HepG2 (cell line): ENCODE results near the gene CCDC85C. TPM values are rescaled to one million over a fixed set of nuclear protein-coding genes. Genes with fewer than 3 reads are reported as not detected.

ENCODE experiments used
- ATF6 ChIP-seq: sonication (generic); formaldehyde crosslinking; conservative IDR thresholded peaks from 2 replicates; pipeline ENCODE4 v1.4.0; 2020; ENCODE audit warnings: missing genetic modification reagents
- ATRX ChIP-seq: sonication (generic); formaldehyde crosslinking; IDR thresholded peaks from 2 replicates; pipeline ENCODE4 v1.4.0; 2020; ENCODE audit warnings: missing genetic modification reagents, borderline replicate concordance
- CEBPB ChIP-seq: IDR thresholded peaks from 2 replicates; pipeline ENCODE4 v1.6.1; 2011; ENCODE audit warnings: low read depth, low read length, improper control_type of control experiment, borderline replicate concordance
- E2F5 ChIP-seq: sonication (generic); formaldehyde crosslinking; conservative IDR thresholded peaks from 2 replicates; pipeline ENCODE4 v1.4.0; 2020; ENCODE audit warnings: missing genetic modification reagents
- FOXK1 ChIP-seq: sonication (generic); formaldehyde crosslinking; IDR thresholded peaks from 2 replicates; pipeline ENCODE4 v1.4.0; 2020; ENCODE audit warnings: low read depth, missing genetic modification reagents, borderline replicate concordance
- MAFK ChIP-seq, 2 experiments: IDR thresholded peaks in 1 of 2; conservative IDR thresholded peaks in 1 of 2; 2 replicates each; pipeline ENCODE4 v1.6.1; 2011; ENCODE audit warnings: improper control_type of control experiment in 2 of 2, low read length in 2 of 2
- MIXL1 ChIP-seq: IDR thresholded peaks from 2 replicates; pipeline ENCODE4 v1.6.1; 2016
- MTA3 ChIP-seq: sonication (generic); formaldehyde crosslinking; IDR thresholded peaks from 2 replicates; pipeline ENCODE4 v1.4.0; 2020; ENCODE audit warnings: missing genetic modification reagents
- POLR2AphosphoS5 ChIP-seq: IDR thresholded peaks from 2 replicates; pipeline ENCODE4 v1.6.1; 2012; ENCODE audit warnings: low read depth, low read length
- POLR2G ChIP-seq: fragments of 200-400 bp; formaldehyde crosslinking; IDR thresholded peaks from 2 replicates; pipeline ENCODE4 v1.6.1; 2018; ENCODE audit warnings: mild to moderate bottlenecking, low read depth, low read length, moderate library complexity
- REST ChIP-seq, 2 experiments: IDR thresholded peaks; 2 replicates each; pipeline ENCODE4 v1.6.1; 2011 to 2012; ENCODE audit warnings: low read length in 2 of 2, borderline replicate concordance in 1 of 2, low read depth in 1 of 2, mild to moderate bottlenecking in 1 of 2, moderate library complexity in 1 of 2
- SETDB1 ChIP-seq: sonication (generic); formaldehyde crosslinking; IDR thresholded peaks from 2 replicates; pipeline ENCODE4 v1.5.1; 2020; ENCODE audit warnings: missing genetic modification reagents, mild to moderate bottlenecking, borderline replicate concordance
- SOX13 ChIP-seq, 3 experiments: fragments of 450-650 bp in 1 of 3; sonication (generic) in 1 of 3; formaldehyde crosslinking in 1 of 3; IDR thresholded peaks in 2 of 3; conservative IDR thresholded peaks in 1 of 3; 2 replicates each; pipeline versions ENCODE4 v1.5.0 to v1.6.1; 2016 to 2020; ENCODE audit warnings: antibody characterized with exemption in 1 of 3, mild to moderate bottlenecking in 1 of 3, missing compliant biosample characterization in 1 of 3, missing genetic modification reagents in 1 of 3, moderate library complexity in 1 of 3
- ZNF280D ChIP-seq: sonication (generic); formaldehyde crosslinking; IDR thresholded peaks from 2 replicates; pipeline ENCODE4 v1.5.1; 2020; ENCODE audit warnings: mild to moderate bottlenecking, missing genetic modification reagents
- ZNF709 ChIP-seq: sonication (generic); formaldehyde crosslinking; IDR thresholded peaks from 2 replicates; pipeline ENCODE4 v1.5.0; 2020; ENCODE audit warnings: mild to moderate bottlenecking, missing genetic modification reagents
- ZNF761 ChIP-seq: sonication (generic); formaldehyde crosslinking; conservative IDR thresholded peaks from 2 replicates; pipeline ENCODE4 v1.4.0; 2020; ENCODE audit warnings: mild to moderate bottlenecking, missing genetic modification reagents
- polyA plus RNA-seq, 8 experiments: library from polyadenylated mRNA; depleted of rRNA in 3 of 8; stranded (reverse) in 7 of 8; unstranded in 1 of 8; fragments of >200 nt; fragmentation: Illumina TruSeq in 4 of 8; extraction: Trizol in 4 of 8; gene quantifications; 2 replicates each; pipeline versions ENCODE4 v1.2.1 to v1.2.3, GENCODE V29; 2011 to 2016; ENCODE audit warnings: low read depth in 4 of 8, missing spikeins in 1 of 8, mixed read lengths in 1 of 8; ENCODE audit not compliant: insufficient read depth in 1 of 8
- total RNA-seq, 5 experiments: library from RNA; depleted of rRNA; stranded (reverse); fragments of >200 nt; fragmentation: Illumina TruSeq; extraction: Trizol; gene quantifications; 2 replicates each; pipeline ENCODE4 v1.2.3, GENCODE V29; 2016; ENCODE audit warnings: low read depth in 1 of 5

The CCDC85C gene
- total and polyA plus RNA-seq, 2 of the 13 experiments (the other 11 are each of a cell fraction or from before 2014, with no cell fraction given) = 18.8 to 43.8 TPM

GRCh38 chr14:99480917-99481744 lies 122.9 kb downstream of the CCDC85C start, which contains the start of gene CCNK (continued):
- TF ChIP-seq REST (IDR thresholded peaks at IDR 0.05; ENCODE audit: borderline replicate concordance in 1 of 2, low read depth in 1 of 2, low read length in 2 of 2) (no peak; a peak in 1 of 4 replicates), ZNF709 (CRISPR knock-in tag) (peak; percentile 67; the same call in 1 of the 2 replicates), ZNF280D (CRISPR knock-in tag) (0 out of 2 replicates have a peak, but pooled peaks have one; percentile 38), CEBPB (peak; percentile 99), FOXK1 (CRISPR knock-in tag) (peak; percentile 92; the same call in 1 of the 2 replicates), MTA3 (no peak), E2F5 (CRISPR knock-in tag) (no peak), POLR2G (peak; percentile 91), ATRX (no peak), POLR2AphosphoS5 (peak; percentile 88), SETDB1 (CRISPR knock-in tag) (no peak), ZNF761 (CRISPR knock-in tag) (0 out of 2 replicates have a peak, but pooled peaks have one; percentile 42), MIXL1 (CRISPR knock-in tag) (no peak), MAFK (conservative IDR thresholded peaks at IDR 0.05 in 1 of 2, IDR thresholded peaks at IDR 0.05 in 1 of 2; ENCODE audit: low read length in 2 of 2) (no peak), SOX13 (IDR thresholded peaks at IDR 0.05) (peak; percentile 74; the same call in 1 of the 2 replicates), SOX13 (CRISPR knock-in tag; conservative IDR thresholded peaks at IDR 0.05 in 1 of 2, IDR thresholded peaks at IDR 0.05 in 1 of 2) (peak in 1 of 2 experiments; percentile 21; a peak in 1 of 4 replicates), ATF6 (CRISPR knock-in tag) (no peak)
